HCT116 (cell line): ENCODE measurements around the gene DUSP2. TPM values are rescaled to one million over a fixed set of nuclear protein-coding genes. Genes with fewer than 3 reads are reported as not detected.

Source experiments
- ATAC-seq: fragments of 200-7000 bp; cut with Tn5 transposase; 2 replicates; pipeline ENCODE4 v1.9.1; 2020; ENCODE audit warnings: mild to moderate bottlenecking, moderate library complexity
- BruUV-seq: library from RNA; stranded (reverse); fragments of 400-500 nt; replicated peaks from 2 replicates; lab custom pipeline; 2021; lab: Mats Ljungman, UMichigan
- CTCF ChIA-PET: fragments of 300-600 bp; sonication (Branson Sonifier 250); formaldehyde crosslinking; loops from one replicate; lab custom pipeline; 2021; ENCODE audit warnings: antibody characterized with exemption; lab: Charles Lee
- POLR2A ChIA-PET: fragments of 300-600, 350-600 bp; sonication (Branson Sonifier 250); formaldehyde crosslinking; loops from one replicate; lab custom pipeline; 2021; ENCODE audit warnings: antibody characterized with exemption; lab: Charles Lee
- RAD21 ChIA-PET, 2 experiments: fragments of 300-600 bp; sonication (Branson Sonifier 250); formaldehyde crosslinking; loops; one replicate each; lab custom pipeline; 2023; ENCODE audit warnings: low total read pairs in 2 of 2; ENCODE audit not compliant: uncharacterized antibody in 2 of 2, unreplicated experiment in 2 of 2, low non-redundant PET in 1 of 2; lab: Charles Lee
- DNase-seq: peaks from one replicate; pipeline ENCODE4 v3.0.0-alpha.2; 2010; ENCODE audit warnings: low read depth, low spot score
- H2AFZ ChIP-seq: fragments of 200-600 bp; shearing (Covaris generic), sonication (generic); 2 replicates; pipeline ENCODE4 v1.6.1; 2017; ENCODE audit warnings: low read depth, mixed run types, mixed read lengths, antibody characterized with exemption, low read length; ENCODE audit not compliant: poor library complexity, severe bottlenecking
- H3K27ac ChIP-seq: 2 replicates; pipeline ENCODE4 v1.5.1; 2012; ENCODE audit warnings: low read depth, low read length
- H3K27me3 ChIP-seq: fragments of 200-600 bp; sonication (generic); 2 replicates; pipeline ENCODE4 v1.6.1; 2016; ENCODE audit warnings: mixed run types, low read length, mixed read lengths; ENCODE audit not compliant: insufficient read depth
- H3K36me3 ChIP-seq, 2 experiments: fragments of 200-500 bp in 1 of 2; fragments of 200-600 bp in 1 of 2; sonication (Bioruptor generic) in 1 of 2; sonication (generic) in 1 of 2; 2 replicates each; pipeline versions ENCODE4 v1.5.1 to v1.6.1; 2014 to 2016; ENCODE audit warnings: low read length in 2 of 2, inconsistent platforms in 1 of 2, mixed read lengths in 1 of 2, mixed run types in 1 of 2; ENCODE audit not compliant: insufficient read depth in 2 of 2, control insufficient read depth in 1 of 2
- H3K4me1 ChIP-seq, 2 experiments: fragments of 200-600 bp in 1 of 2; sonication (generic) in 1 of 2; 2 replicates each; pipeline versions ENCODE4 v1.5.1 to v1.6.1; 2012 to 2017; ENCODE audit warnings: low read length in 2 of 2, inconsistent platforms in 1 of 2, mild to moderate bottlenecking in 1 of 2, mixed read lengths in 1 of 2, mixed run types in 1 of 2, moderate library complexity in 1 of 2; ENCODE audit not compliant: insufficient read depth in 2 of 2, control insufficient read depth in 1 of 2
- H3K4me2 ChIP-seq: fragments of 200-600 bp; sonication (generic); 2 replicates; pipeline ENCODE4 v1.6.1; 2017; ENCODE audit warnings: mixed run types, low read length, mixed read lengths
- H3K4me3 ChIP-seq, 2 experiments: fragments of 200-600 bp in 1 of 2; sonication (generic) in 1 of 2; replicated peaks in 1 of 2; 2 replicates each; pipeline ENCODE4 v1.5.1; 2011 to 2016; ENCODE audit warnings: low read length in 2 of 2, control low read depth in 1 of 2, low read depth in 1 of 2, mild to moderate bottlenecking in 1 of 2, mixed read lengths in 1 of 2, mixed run types in 1 of 2
- H3K79me2 ChIP-seq: fragments of 200-600 bp; sonication (generic); 2 replicates; pipeline ENCODE4 v1.6.1; 2017; ENCODE audit warnings: mild to moderate bottlenecking, mixed run types, low read length, moderate library complexity, mixed read lengths; ENCODE audit not compliant: insufficient read depth
- H3K9ac ChIP-seq: fragments of 200-600 bp; sonication (generic); 2 replicates; pipeline ENCODE4 v1.6.1; 2016; ENCODE audit warnings: low read length, mixed read lengths
- H3K9me2 ChIP-seq: fragments of 200-600 bp; sonication (generic), shearing (Covaris generic); 2 replicates; pipeline ENCODE4 v1.6.1; 2017; ENCODE audit warnings: mixed run types, mild to moderate bottlenecking, moderate library complexity; ENCODE audit not compliant: insufficient read depth
- H3K9me3 ChIP-seq, 2 experiments: fragments of 200-500 bp in 1 of 2; fragments of 200-600 bp in 1 of 2; sonication (Bioruptor generic) in 1 of 2; sonication (generic) in 1 of 2; 2 replicates each; pipeline ENCODE4 v1.6.1; 2014 to 2017; ENCODE audit warnings: low read length in 2 of 2, mixed read lengths in 2 of 2, inconsistent platforms in 1 of 2, low read depth in 1 of 2, mild to moderate bottlenecking in 1 of 2, mixed run types in 1 of 2, moderate library complexity in 1 of 2; ENCODE audit not compliant: control insufficient read depth in 1 of 2, insufficient read depth in 1 of 2
- H4K20me1 ChIP-seq: fragments of 200-600 bp; sonication (generic), shearing (Covaris generic); 2 replicates; pipeline ENCODE4 v1.6.1; 2017; ENCODE audit warnings: mixed run types, mild to moderate bottlenecking, moderate library complexity; ENCODE audit not compliant: insufficient read depth
- ATF3 ChIP-seq: IDR thresholded peaks from 2 replicates; pipeline ENCODE4 v1.6.1; 2012
- CBX3 ChIP-seq: IDR thresholded peaks from 2 replicates; pipeline ENCODE4 v1.6.1; 2012; ENCODE audit warnings: low read depth
- CEBPB ChIP-seq: IDR thresholded peaks from 2 replicates; pipeline ENCODE4 v1.6.1; 2012; ENCODE audit warnings: low read depth
- CTCF ChIP-seq, 3 experiments: fragments of 200-600 bp in 1 of 3; sonication (generic) in 1 of 3; IDR thresholded peaks in 2 of 3; conservative IDR thresholded peaks in 1 of 3; 2 replicates each; pipeline ENCODE4 v1.5.1; 2012 to 2017; ENCODE audit warnings: low read depth in 2 of 3, low read length in 2 of 3, antibody characterized with exemption in 1 of 3, borderline replicate concordance in 1 of 3, control low read depth in 1 of 3, mild to moderate bottlenecking in 1 of 3, mixed read lengths in 1 of 3, mixed run types in 1 of 3, moderate library complexity in 1 of 3; ENCODE audit not compliant: insufficient read depth in 1 of 3
- EZH2 ChIP-seq: fragments of 200-600 bp; sonication (generic); IDR thresholded peaks from 2 replicates; pipeline ENCODE4 v1.6.1; 2017; ENCODE audit warnings: antibody characterized with exemption, mixed run types
- JUND ChIP-seq: IDR thresholded peaks from 2 replicates; pipeline ENCODE4 v1.6.1; 2012
- MAX ChIP-seq: IDR thresholded peaks from 2 replicates; pipeline ENCODE4 v1.6.1; 2012
- SIN3A ChIP-seq: IDR thresholded peaks from 2 replicates; pipeline ENCODE4 v1.6.1; 2012; ENCODE audit warnings: low read depth
- SP1 ChIP-seq: IDR thresholded peaks from 2 replicates; pipeline ENCODE4 v1.6.1; 2012; ENCODE audit warnings: low read depth
- SRF ChIP-seq: IDR thresholded peaks from 2 replicates; pipeline ENCODE4 v1.6.1; 2012; ENCODE audit warnings: low read depth
- YY1 ChIP-seq: IDR thresholded peaks from 2 replicates; pipeline ENCODE4 v1.6.1; 2011; ENCODE audit warnings: low read length, low read depth, moderate library complexity, mild to moderate bottlenecking; ENCODE audit not compliant: insufficient replicate concordance; ENCODE audit errors: extremely low read depth
- ZBTB33 ChIP-seq: IDR thresholded peaks from 2 replicates; pipeline ENCODE4 v1.6.1; 2011; ENCODE audit warnings: mild to moderate bottlenecking, low read length, moderate library complexity; ENCODE audit not compliant: insufficient replicate concordance; ENCODE audit errors: extremely low read depth
- ZFX ChIP-seq: fragments of 450-650 bp; IDR thresholded peaks from 2 replicates; pipeline ENCODE4 v1.6.1; 2017
- intact Hi-C: fragments of 100-400 bp; cut with micrococcal nuclease; formaldehyde crosslinking; loops from 2 replicates; pipeline ENCODE4 v1.10.0; 2022
- total RNA-seq: library from RNA; stranded (reverse); gene quantifications from one replicate; pipeline ENCODE4 v1.2.1, GENCODE V29; 2021; ENCODE audit not compliant: unreplicated experiment

DUSP2 gene
- total RNA-seq, 1 experiment from 2014 or later = 24.5 TPM

GRCh38 chr2:96163768-96164429 lies 18.7 kb upstream of the DUSP2 start:
- Histone ChIP-seq H3K9me2 (no peaks in the 10 kb centered on the region), H3K79me2 (no peaks in the 10 kb centered on the region), H3K9ac (no peak overlapping the region), H3K9me3 (no peaks in the 10 kb centered on the region), H3K4me2 (no peak overlapping the region), H3K4me1 (no peaks in the 10 kb centered on the region), H3K4me3 (no peak overlapping the region), H2AFZ (no peak overlapping the region), H3K36me3 (no peaks in the 10 kb centered on the region), H3K27ac (no peak overlapping the region), H4K20me1 (no peaks in the 10 kb centered on the region), H3K27me3 (no peaks in the 10 kb centered on the region)
- ChIA-PET CTCF (no interaction called here), POLR2A (interaction anchor here (0.7 kb wide), 1 partner anchor 44 kb away, joined by 3 read pairs; the partner anchor contains the start of gene STARD7), RAD21 (no interaction called here)
- no peak for DNase-seq
- intact Hi-C loops = no loop called here
- no peak for ATAC-seq
- TF ChIP-seq CTCF (IDR thresholded peaks at IDR 0.05 in 2 of 3, conservative IDR thresholded peaks at IDR 0.05 in 1 of 3; ENCODE audit: borderline replicate concordance in 1 of 3, insufficient read depth in 1 of 3, low read depth in 2 of 3, low read length in 2 of 3) = no peak
- TF ChIP-seq JUND = no peak
- no peak for TF ChIP-seq EZH2
- no peak for TF ChIP-seq ZFX
- TF ChIP-seq, all 23 proteins: peak for 0
- no TSS peak for BruUV-seq

- H3K27ac ChIP-seq = no peak overlapping the region
- no peaks in the 10 kb centered on the region for H3K9me3 ChIP-seq
- intact Hi-C loops = no loop called here
- RAD21 ChIA-PET = no interaction called here
- H3K4me1 ChIP-seq = no peaks in the 10 kb centered on the region
- POLR2A ChIA-PET = interaction anchor here (0.7 kb wide), 1 partner anchor 45 kb away, joined by 3 read pairs; the partner anchor contains the start of gene STARD7
- DNase-seq (no peak), ATAC-seq (no peak)
- no peaks in the 10 kb centered on the region for H3K27me3 ChIP-seq
- no peaks in the 10 kb centered on the region for H4K20me1 ChIP-seq
- H3K4me2 ChIP-seq = no peak overlapping the region
- no peaks in the 10 kb centered on the region for H3K9me2 ChIP-seq
- no peak overlapping the region for H3K9ac ChIP-seq
- H3K79me2 ChIP-seq = no peaks in the 10 kb centered on the region
- BruUV-seq = no TSS peak
- CTCF ChIA-PET = no interaction called here
- no peak overlapping the region for H2AFZ ChIP-seq
- no peak overlapping the region for H3K4me3 ChIP-seq
- H3K36me3 ChIP-seq = no peaks in the 10 kb centered on the region
- TF ChIP-seq YY1 = no peak
- no peak for TF ChIP-seq ZBTB33
- no peak for TF ChIP-seq MAX
- TF ChIP-seq CTCF (IDR thresholded peaks at IDR 0.05 in 2 of 3, conservative IDR thresholded peaks at IDR 0.05 in 1 of 3; ENCODE audit: borderline replicate concordance in 1 of 3, insufficient read depth in 1 of 3, low read depth in 2 of 3, low read length in 2 of 3) = no peak
- no peak for TF ChIP-seq CEBPB
- no peak for TF ChIP-seq ATF3
- TF ChIP-seq SP1 = no peak
- TF ChIP-seq SRF = no peak
- no peak for TF ChIP-seq SIN3A
- TF ChIP-seq CBX3 = no peak
Observed at GRCh38 chr2:96163415-96163767, 18.2 kb upstream of the DUSP2 start.
